Smooth muscle cell of the brain vasculature (primary cell): ENCODE measurements around the gene ASIC2.

Experiments used
- DNase-seq: peaks from one replicate; pipeline ENCODE4 v3.0.0-alpha.2; 2012; ENCODE audit warnings: low read depth, low spot score

Gene ASIC2

DNA sequence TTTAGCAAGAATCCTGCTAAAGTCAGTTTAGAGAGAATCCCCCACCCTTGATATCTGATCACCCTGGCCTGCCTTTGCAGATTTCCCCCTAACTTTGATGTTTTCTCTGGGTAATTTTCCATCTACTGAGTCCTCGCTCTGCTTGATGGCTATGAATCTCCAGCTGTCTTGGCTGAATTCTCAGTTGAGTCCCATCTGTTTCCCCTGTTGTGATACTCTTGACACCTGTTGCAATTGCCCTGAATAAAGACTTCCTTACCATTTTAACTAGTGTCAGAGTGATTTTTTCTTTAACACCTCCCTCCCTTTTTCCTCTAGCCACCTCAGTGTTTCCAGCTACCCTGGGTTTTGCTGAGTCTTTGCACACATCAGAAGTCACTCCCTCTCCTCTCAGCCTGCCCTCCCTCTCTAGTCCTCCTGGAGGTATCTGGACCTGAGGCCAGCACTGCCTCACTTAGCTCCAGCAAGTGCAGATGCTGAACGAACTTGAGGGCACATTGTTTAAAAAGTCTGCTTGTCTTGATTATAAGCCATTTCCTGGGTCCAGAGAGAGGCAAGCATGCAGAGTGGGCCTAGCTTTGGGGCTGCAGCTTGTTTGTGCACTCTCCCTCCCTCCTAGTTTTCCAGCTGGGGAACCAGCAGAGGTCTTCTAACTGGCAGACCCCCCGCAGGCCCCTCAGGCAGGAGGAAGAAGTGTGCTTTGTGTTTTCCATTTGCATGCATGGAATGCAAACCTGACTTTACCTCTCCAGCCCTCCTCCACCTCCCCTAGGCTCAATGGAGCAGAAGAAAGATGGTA lies 268.2 kb downstream of the ASIC2 start:
- DNase-seq = no peak

- no peak for DNase-seq
These were observed 269.3 kb downstream of the ASIC2 start for GRCh38 chr17:33023790-33024189.

- DNase-seq = no peak
These were observed 271.2 kb downstream of the ASIC2 start for GRCh38 chr17:33021731-33022408.

- DNase-seq = no peak
These were observed 273.8 kb downstream of the ASIC2 start for GRCh38 chr17:33019161-33019890.

DNA sequence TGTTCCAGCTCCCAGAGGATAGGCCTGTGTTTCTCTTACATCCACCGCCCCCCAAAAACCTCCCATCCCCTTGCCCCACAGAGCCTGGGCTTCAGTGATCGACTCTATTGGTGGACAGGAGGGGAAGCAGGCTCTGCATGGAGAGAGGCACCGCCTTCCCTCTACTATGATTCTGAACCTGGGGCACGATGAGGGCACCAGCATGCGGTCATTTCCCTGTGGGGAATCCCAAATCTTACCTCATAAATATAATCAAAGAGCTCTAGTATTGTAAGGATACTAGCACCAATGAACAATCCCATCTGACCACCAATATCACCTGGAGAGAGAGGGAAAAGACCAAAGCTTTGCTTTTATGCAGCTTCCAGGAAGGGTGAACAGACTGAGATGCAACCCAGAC lies 275.7 kb downstream of the ASIC2 start:
- no peak for DNase-seq

GRCh38 chr17:33016920-33017319 lies 276.2 kb downstream of the ASIC2 start:
- no peak for DNase-seq

DNA sequence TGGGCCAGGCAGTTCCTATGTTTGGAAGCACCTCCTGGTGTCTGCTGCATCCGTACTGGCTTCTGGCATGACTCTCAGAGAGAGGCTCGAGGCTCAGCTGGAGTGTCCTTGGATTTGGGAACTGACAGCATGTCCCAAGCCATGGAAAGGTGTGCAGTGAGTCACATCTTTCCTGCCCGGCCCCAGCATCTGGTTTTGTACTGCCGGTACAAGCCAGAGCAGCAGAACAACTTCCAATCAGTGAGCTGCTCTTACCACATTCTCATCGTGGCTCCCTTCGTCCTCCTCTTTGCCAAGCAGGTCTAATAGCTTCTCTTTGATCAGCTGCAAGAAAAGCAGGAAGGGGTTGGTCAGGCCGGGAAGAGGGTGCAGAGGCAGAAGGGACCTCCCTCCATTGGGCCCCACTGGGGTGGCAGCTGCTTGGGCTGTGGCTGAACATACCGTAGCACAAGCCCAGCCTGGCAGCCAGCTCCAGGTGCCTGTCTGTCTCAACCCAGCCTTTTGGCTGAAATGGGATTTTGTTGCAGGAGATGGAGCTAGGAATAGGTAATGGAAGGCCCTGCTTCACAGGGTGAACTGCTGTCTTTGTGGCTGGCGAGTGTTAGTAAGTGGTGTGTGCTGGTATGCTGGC lies 277.3 kb downstream of the ASIC2 start:
- no peak for DNase-seq

- DNase-seq = no peak
These were observed 278.3 kb downstream of the ASIC2 start for GRCh38 chr17:33014751-33015150.

DNA sequence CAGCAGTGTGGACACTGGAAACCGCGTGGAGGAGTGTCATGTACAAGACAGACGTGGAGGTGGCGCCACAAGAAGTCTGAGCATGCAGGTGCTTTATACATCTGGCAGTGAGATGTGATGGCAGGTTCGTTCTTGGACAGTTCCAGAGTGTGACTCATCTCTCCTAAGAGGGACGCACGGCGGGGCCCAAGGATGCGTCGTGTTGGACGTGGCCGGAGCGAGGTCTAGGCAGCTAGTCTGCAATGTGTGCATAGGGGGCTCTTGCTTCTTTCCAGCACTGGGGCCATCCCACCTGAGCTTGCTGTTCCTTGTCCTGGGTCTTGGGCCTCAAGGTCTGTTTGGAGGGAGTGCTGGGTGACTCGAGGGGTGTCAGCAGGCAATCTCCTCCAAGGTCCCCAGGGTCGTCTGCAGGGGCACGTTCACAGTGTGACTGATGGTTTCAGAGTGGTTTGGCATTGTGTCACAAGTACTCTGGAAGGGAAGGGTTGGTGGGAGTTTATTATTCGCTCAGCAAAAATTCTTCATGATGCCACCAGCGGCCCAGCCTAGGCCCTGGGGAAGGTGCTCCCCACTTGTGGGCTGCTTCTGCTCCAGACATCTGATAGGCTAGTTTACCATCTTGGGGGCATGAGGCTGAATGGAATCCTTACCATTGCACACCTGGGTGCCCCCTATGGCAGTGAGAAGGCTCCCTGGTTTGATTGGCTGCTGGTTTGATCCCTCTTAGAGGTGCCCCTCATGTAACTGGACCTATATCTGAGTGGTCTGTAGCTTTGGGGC lies 279.3 kb downstream of the ASIC2 start:
- no peak for DNase-seq

DNA sequence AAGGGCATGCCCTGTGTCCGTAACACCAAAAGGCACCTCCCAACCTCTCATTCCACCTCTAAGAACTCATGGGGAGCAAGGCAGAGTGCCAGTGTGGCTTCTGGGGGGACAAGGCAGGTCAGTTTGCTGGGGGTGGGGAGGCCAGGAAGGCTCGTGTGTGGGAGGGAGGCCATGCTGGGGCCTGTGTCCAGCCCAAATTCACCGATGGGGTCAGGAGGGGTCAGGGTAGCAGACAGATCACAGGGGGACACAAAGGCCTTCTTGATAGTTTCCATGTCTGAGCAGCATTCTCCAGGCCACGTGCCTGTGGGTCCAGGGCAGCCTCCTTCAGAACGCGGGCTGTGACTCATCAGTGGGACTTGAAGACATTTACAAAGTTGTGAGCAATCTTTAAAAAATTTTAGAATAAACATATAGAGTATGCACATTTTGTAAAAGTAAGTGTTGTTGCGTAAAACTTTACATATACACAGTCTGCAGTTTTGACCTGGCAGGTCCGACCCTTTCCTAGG lies 280.5 kb downstream of the ASIC2 start:
- DNase-seq = peak; percentile 54

GRCh38 chr17:33009636-33010035 lies 283.5 kb downstream of the ASIC2 start:
- DNase-seq = no peak

DNA sequence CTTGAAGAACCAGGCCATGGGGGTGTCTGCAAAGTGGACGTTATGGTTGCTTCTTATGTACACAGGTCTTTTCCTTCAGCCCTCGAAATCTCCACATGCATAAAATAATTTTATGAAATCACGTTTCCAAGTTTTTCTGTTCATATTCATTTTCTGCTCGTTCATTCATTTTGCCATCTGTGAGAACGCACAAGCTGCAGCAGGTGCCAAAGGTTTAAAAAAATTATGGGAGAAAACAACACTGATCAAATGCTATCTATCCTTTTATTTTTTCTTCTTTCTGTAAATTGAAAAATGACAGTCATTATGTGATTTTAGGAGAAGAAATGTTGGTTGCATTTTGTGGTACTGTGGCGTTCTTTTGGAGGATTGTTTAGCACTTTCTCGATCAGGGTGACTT lies 285.9 kb downstream of the ASIC2 start:
- no peak for DNase-seq

- DNase-seq = no peak
These were observed 290.8 kb downstream of the ASIC2 start for GRCh38 chr17:33002246-33002645.

GRCh38 chr17:32998887-32999228 lies 294.2 kb downstream of the ASIC2 start:
- no peak for DNase-seq

DNA sequence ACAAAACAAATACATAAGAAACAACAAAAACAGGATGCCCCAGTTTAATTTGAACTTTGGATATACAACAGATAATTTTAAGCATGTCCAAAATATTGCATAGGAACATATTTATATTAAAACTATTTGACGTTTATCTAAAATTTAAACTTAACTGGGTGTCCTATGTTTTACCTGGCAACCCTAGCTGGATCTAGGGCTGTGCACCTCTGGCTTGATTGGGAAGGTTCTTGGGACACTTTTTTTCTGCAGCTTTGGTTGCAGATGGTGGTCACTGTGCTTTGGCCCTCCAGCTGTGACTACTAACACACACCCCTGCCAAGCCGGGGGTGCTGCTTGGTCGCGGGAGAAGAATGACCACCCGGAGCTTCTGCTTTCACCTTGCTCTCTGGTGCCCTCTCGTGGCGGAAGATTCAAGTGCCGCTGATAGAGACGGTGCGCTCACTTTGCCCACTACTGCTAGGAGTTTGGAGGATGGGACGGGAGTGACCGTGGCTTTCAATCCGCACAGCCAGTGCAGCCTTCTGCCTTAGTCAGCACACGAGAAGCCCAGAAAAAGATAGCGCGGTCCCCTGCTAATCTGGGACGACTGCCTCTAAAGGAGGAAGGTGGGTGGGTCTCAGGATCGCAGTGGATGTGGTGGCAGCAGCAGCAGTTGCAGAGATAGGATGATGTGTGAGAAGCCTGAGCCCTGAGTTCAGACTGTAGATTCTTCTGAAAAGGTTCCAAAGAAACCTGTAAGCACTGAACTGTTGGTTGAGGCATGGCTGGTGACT lies 294.8 kb downstream of the ASIC2 start:
- peak; percentile 23 for DNase-seq

DNA sequence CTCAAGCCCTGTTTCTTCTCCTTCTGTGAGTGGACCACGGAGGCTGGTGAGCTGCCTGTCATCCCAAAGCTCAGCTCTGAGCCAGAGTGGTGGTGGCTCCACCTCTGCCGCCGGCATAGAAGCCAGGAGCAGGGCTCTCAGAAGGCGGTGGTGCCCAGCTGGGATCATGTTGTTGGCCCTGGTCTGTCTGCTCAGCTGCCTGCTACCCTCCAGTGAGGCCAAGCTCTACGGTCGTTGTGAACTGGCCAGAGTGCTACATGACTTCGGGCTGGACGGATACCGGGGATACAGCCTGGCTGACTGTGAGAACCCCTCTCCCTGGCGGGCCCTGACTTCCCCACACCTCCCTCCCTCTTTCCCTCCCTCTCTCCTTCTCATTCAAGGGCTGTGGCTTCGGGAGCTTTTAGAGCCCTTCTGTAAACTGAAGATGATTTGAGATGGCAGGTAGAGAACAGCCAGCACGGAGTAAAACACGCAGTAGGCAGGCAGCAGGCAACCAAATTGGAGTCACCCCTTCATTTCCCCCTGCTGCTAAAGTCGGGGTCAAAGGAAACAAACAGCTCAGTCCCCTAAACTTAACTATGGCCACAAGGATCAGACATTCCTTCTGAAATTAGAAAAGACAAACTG lies 297.6 kb downstream of the ASIC2 start:
- DNase-seq = no peak

DNA sequence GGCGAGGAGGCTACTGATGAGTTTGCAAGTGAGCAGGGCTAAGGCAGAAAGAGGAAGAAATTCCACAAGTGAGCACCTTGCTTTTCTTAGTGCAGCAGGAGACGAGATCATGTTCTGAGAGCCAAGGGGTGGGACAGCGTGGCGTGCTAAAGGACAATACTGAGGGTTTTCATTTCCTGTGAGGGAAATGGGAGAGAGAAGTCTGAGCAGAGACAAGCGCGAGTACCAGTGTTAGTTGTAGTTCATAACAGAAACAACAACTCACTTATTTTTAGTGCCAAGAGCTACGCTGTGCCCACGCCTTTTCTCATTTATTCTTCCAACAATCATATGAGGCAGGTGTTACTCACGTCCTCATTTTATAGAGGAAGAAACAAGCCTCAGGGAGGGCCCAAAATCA lies 299.1 kb downstream of the ASIC2 start:
- DNase-seq = no peak

- no peak for DNase-seq
These were observed 300.6 kb downstream of the ASIC2 start for GRCh38 chr17:32992321-32993033.

- DNase-seq = no peak
These were observed 304.5 kb downstream of the ASIC2 start for GRCh38 chr17:32988481-32989101.
